H1 (cell line): ENCODE data around the gene RGS3. TPM values are rescaled to one million over a fixed set of nuclear protein-coding genes. Genes with fewer than 3 reads are reported as not detected.

Source experiments
- CTCF ChIA-PET: fragments of 300-600 bp; sonication (Branson Sonifier 250); formaldehyde crosslinking; loops from one replicate; lab custom pipeline; 2021; ENCODE audit not compliant: partially characterized antibody; lab: Charles Lee
- POLR2A ChIA-PET: fragments of 300-600 bp; sonication (Branson Sonifier 250); formaldehyde crosslinking; loops from one replicate; lab custom pipeline; 2021; ENCODE audit warnings: inconsistent platforms; ENCODE audit not compliant: partially characterized antibody; lab: Charles Lee
- DNase-seq, 2 experiments: peaks; one replicate each; pipeline versions ENCODE4 v3.0.0 to v3.0.0-alpha.2; 2010 to 2022; ENCODE audit warnings: low spot score in 2 of 2, low read depth in 1 of 2, mixed read lengths in 1 of 2
- FAIRE-seq: peaks from 2 replicates; lab custom pipeline; 2011; peaks lifted over from hg19 to GRCh38; lab: Jason Lieb, UNC
- H2AFZ ChIP-seq: 2 replicates; pipeline ENCODE4 v1.8.1; 2012; ENCODE audit warnings: low read length, inconsistent platforms
- H2AK5ac ChIP-seq: 2 replicates; pipeline ENCODE4 v1.6.1; 2013; ENCODE audit warnings: low read depth, low read length
- H2BK120ac ChIP-seq: replicated peaks from 2 replicates; pipeline ENCODE3; 2013; ENCODE audit warnings: low read depth, low read length, inconsistent platforms
- H2BK12ac ChIP-seq: 2 replicates; pipeline ENCODE4 v1.6.1; 2013; ENCODE audit warnings: low read depth, low read length
- H2BK15ac ChIP-seq: 2 replicates; pipeline ENCODE4 v1.6.1; 2013; ENCODE audit warnings: low read length
- H2BK20ac ChIP-seq: 2 replicates; pipeline ENCODE4 v1.6.1; 2013; ENCODE audit warnings: low read length
- H2BK5ac ChIP-seq: 2 replicates; pipeline ENCODE4 v1.6.1; 2013; ENCODE audit warnings: low read depth, low read length
- H3K14ac ChIP-seq: 2 replicates; pipeline ENCODE4 v1.6.1; 2013; ENCODE audit warnings: inconsistent platforms; ENCODE audit not compliant: insufficient read length
- H3K18ac ChIP-seq: 2 replicates; pipeline ENCODE4 v1.6.1; 2013; ENCODE audit warnings: low read length; ENCODE audit errors: extremely low read depth
- H3K23ac ChIP-seq: 2 replicates; pipeline ENCODE4 v1.6.1; 2013; ENCODE audit warnings: inconsistent platforms; ENCODE audit not compliant: insufficient read length
- H3K23me2 ChIP-seq: 2 replicates; pipeline ENCODE4 v1.6.1; 2013; ENCODE audit warnings: low read depth, low read length
- H3K27ac ChIP-seq: 2 replicates; pipeline ENCODE4 v1.6.1; 2011; ENCODE audit warnings: low read depth, low read length, inconsistent platforms
- H3K27me3 ChIP-seq, 4 experiments: replicated peaks in 1 of 4; 1 replicate in 1 of 4; 2 replicates in 3 of 4; pipeline versions ENCODE4 v1.6.1 to v1.8.1; 2011 to 2013; ENCODE audit warnings: low read length in 3 of 4, mild to moderate bottlenecking in 3 of 4, inconsistent platforms in 2 of 4, mixed read lengths in 2 of 4, moderate library complexity in 1 of 4; ENCODE audit not compliant: control insufficient read depth in 3 of 4, insufficient read depth in 3 of 4; ENCODE audit errors: extremely low read depth in 1 of 4
- H3K36me3 ChIP-seq, 4 experiments: 2 replicates each; pipeline versions ENCODE4 v1.6.1 to v1.8.1; 2011 to 2013; ENCODE audit warnings: mild to moderate bottlenecking in 4 of 4, low read length in 3 of 4, moderate library complexity in 2 of 4, control low read depth in 1 of 4, inconsistent platforms in 1 of 4; ENCODE audit not compliant: insufficient read depth in 4 of 4, control insufficient read depth in 2 of 4
- H3K4ac ChIP-seq: replicated peaks from 2 replicates; pipeline ENCODE3; 2013; ENCODE audit warnings: low read length, low read depth, mixed read lengths, inconsistent platforms; ENCODE audit not compliant: insufficient read length
- H3K4me1 ChIP-seq, 4 experiments: replicated peaks in 1 of 4; 1 replicate in 1 of 4; 2 replicates in 3 of 4; pipeline versions ENCODE4 v1.6.1 to v1.8.1; 2011 to 2013; ENCODE audit warnings: low read length in 3 of 4, inconsistent platforms in 2 of 4, mixed read lengths in 1 of 4; ENCODE audit not compliant: insufficient read depth in 4 of 4, control insufficient read depth in 3 of 4
- H3K4me2 ChIP-seq, 2 experiments: 2 replicates each; pipeline versions ENCODE4 v1.6.1 to v1.8.1; 2011 to 2013; ENCODE audit warnings: low read depth in 2 of 2, low read length in 2 of 2, control low read depth in 1 of 2, inconsistent platforms in 1 of 2, mild to moderate bottlenecking in 1 of 2; ENCODE audit not compliant: insufficient read depth in 1 of 2
- H3K4me3 ChIP-seq, 4 experiments: fragments of 200-600, 300-600 bp in 1 of 4; sonication (generic), shearing (Covaris generic), sonication (Bioruptor Twin) in 1 of 4; 2 replicates each; pipeline versions ENCODE4 v1.5.1 to v1.8.1; 2011 to 2016; ENCODE audit warnings: low read length in 4 of 4, low read depth in 3 of 4, control low read depth in 2 of 4, inconsistent platforms in 2 of 4, mild to moderate bottlenecking in 2 of 4, mixed read lengths in 1 of 4, moderate library complexity in 1 of 4; ENCODE audit not compliant: insufficient read depth in 2 of 4; ENCODE audit errors: extremely low read depth in 1 of 4
- H3K56ac ChIP-seq: replicated peaks from 2 replicates; pipeline ENCODE3; 2013; ENCODE audit warnings: low read depth, mild to moderate bottlenecking, mixed read lengths, low read length, inconsistent platforms; ENCODE audit not compliant: insufficient read length
- H3K79me1 ChIP-seq: 2 replicates; pipeline ENCODE4 v1.6.1; 2013; ENCODE audit warnings: low read depth, low read length, control low read depth
- H3K79me2 ChIP-seq, 2 experiments: 2 replicates each; pipeline versions ENCODE4 v1.6.1 to v1.8.1; 2012 to 2013; ENCODE audit warnings: low read length in 2 of 2, mild to moderate bottlenecking in 2 of 2, inconsistent platforms in 1 of 2; ENCODE audit not compliant: insufficient read depth in 2 of 2, control insufficient read depth in 1 of 2
- H3K9ac ChIP-seq, 4 experiments: replicated peaks in 1 of 4; 1 replicate in 1 of 4; 2 replicates in 3 of 4; pipeline versions ENCODE4 v1.6.1 to v1.8.1; 2011 to 2013; ENCODE audit warnings: low read depth in 3 of 4, low read length in 3 of 4, control low read depth in 2 of 4, mild to moderate bottlenecking in 2 of 4, moderate library complexity in 2 of 4, inconsistent platforms in 1 of 4; ENCODE audit errors: extremely low read depth in 1 of 4
- H3K9me3 ChIP-seq, 2 experiments: 2 replicates each; pipeline versions ENCODE4 v1.6.1 to v1.8.1; 2012 to 2013; ENCODE audit warnings: mild to moderate bottlenecking in 2 of 2, moderate library complexity in 2 of 2, control low read depth in 1 of 2, inconsistent platforms in 1 of 2, low read depth in 1 of 2, low read length in 1 of 2, mixed read lengths in 1 of 2; ENCODE audit not compliant: insufficient read depth in 2 of 2
- H4K20me1 ChIP-seq, 2 experiments: replicated peaks in 1 of 2; 2 replicates each; pipeline versions ENCODE3 to v1.8.1; 2011 to 2013; ENCODE audit warnings: inconsistent platforms in 2 of 2, low read length in 2 of 2, mild to moderate bottlenecking in 1 of 2; ENCODE audit not compliant: insufficient read depth in 2 of 2, control insufficient read depth in 1 of 2
- H4K5ac ChIP-seq: 2 replicates; pipeline ENCODE4 v1.6.1; 2013; ENCODE audit warnings: low read length, low read depth, mixed read lengths, inconsistent platforms; ENCODE audit not compliant: insufficient read length
- H4K8ac ChIP-seq: 2 replicates; pipeline ENCODE4 v1.8.0; 2013; ENCODE audit warnings: mild to moderate bottlenecking, moderate library complexity, low read length, inconsistent platforms; ENCODE audit not compliant: insufficient read depth; ENCODE audit errors: extremely low read depth
- H4K91ac ChIP-seq: replicated peaks from 2 replicates; pipeline ENCODE3; 2013; ENCODE audit warnings: low read length, mixed read lengths, inconsistent platforms; ENCODE audit not compliant: insufficient read length
- BACH1 ChIP-seq: IDR thresholded peaks from 2 replicates; pipeline ENCODE4 v1.6.1; 2012; ENCODE audit warnings: low read length, improper control_type of control experiment
- CBX5 ChIP-seq: fragments of 300-800, 300-1000 bp; sonication (generic); IDR thresholded peaks from 2 replicates; pipeline ENCODE4 v1.7.1; 2016; ENCODE audit warnings: antibody characterized with exemption, low read length, low read depth
- CHD2 ChIP-seq: IDR thresholded peaks from 2 replicates; pipeline ENCODE4 v1.6.1; 2012; ENCODE audit warnings: low read length, improper control_type of control experiment
- EGR1 ChIP-seq: IDR thresholded peaks from 2 replicates; pipeline ENCODE4 v1.6.1; 2011; ENCODE audit warnings: low read depth, low read length, borderline replicate concordance
- GTF2F1 ChIP-seq: IDR thresholded peaks from 2 replicates; pipeline ENCODE4 v1.6.1; 2012; ENCODE audit warnings: low read depth, low read length, improper control_type of control experiment, borderline replicate concordance
- JUN ChIP-seq: IDR thresholded peaks from 2 replicates; pipeline ENCODE4 v1.6.1; 2011; ENCODE audit warnings: low read depth, mild to moderate bottlenecking, improper control_type of control experiment, low read length
- JUND ChIP-seq: IDR thresholded peaks from 2 replicates; pipeline ENCODE4 v1.6.1; 2011; ENCODE audit warnings: mild to moderate bottlenecking, improper control_type of control experiment, low read length
- KDM1A ChIP-seq: fragments of 200-600, 300-600 bp; sonication (generic); IDR thresholded peaks from 2 replicates; pipeline ENCODE4 v1.7.1; 2016; ENCODE audit warnings: mild to moderate bottlenecking, low read length, borderline replicate concordance
- POLR2A ChIP-seq, 2 experiments: IDR thresholded peaks; 1 replicate in 1 of 2; 2 replicates in 1 of 2; pipeline ENCODE4 v1.6.1; 2011; ENCODE audit warnings: low read depth in 2 of 2, low read length in 2 of 2, mild to moderate bottlenecking in 2 of 2; ENCODE audit errors: control extremely low read depth in 1 of 2
- POLR2AphosphoS5 ChIP-seq: IDR thresholded peaks from 2 replicates; pipeline ENCODE4 v1.6.1; 2011; ENCODE audit warnings: low read depth, low read length
- SIN3A ChIP-seq, 2 experiments: IDR thresholded peaks in 1 of 2; conservative IDR thresholded peaks in 1 of 2; 2 replicates each; pipeline ENCODE4 v1.6.1; 2011 to 2012; ENCODE audit warnings: low read length in 2 of 2, improper control_type of control experiment in 1 of 2, low read depth in 1 of 2, mild to moderate bottlenecking in 1 of 2
- WGBS, 2 experiments: shearing (Covaris generic) in 1 of 2; methylation state at CpG; one replicate each; pipeline versions ENCODE4 v1.1.6 to v1.1.7; 2013 to 2015; ENCODE audit warnings: low lambda C conversion rate in 2 of 2, mixed read lengths in 2 of 2, inconsistent platforms in 1 of 2, low coverage in 1 of 2, missing lambda C conversion rate in 1 of 2; ENCODE audit not compliant: insufficient replicate concordance in 2 of 2, insufficient coverage in 1 of 2, insufficient read length in 1 of 2; ENCODE audit errors: extremely low coverage in 1 of 2, missing lambda C conversion rate in 1 of 2; 5-methylcytosine and 5-hydroxymethylcytosine counted together
- polyA plus RNA-seq, 7 experiments: library from polyadenylated mRNA; depleted of rRNA in 3 of 7; stranded (reverse) in 5 of 7; unstranded in 2 of 7; fragments of >200 nt in 5 of 7; fragments of 200-250 nt in 2 of 7; gene quantifications; 1 replicate in 5 of 7; 2 replicates in 1 of 7; 4 replicates in 1 of 7; pipeline versions ENCODE4 v1.2.1 to v1.2.3, GENCODE V29; 2011 to 2013; ENCODE audit warnings: missing spikeins in 2 of 7, mixed read lengths in 2 of 7
- total RNA-seq: library from RNA; stranded (reverse); fragmentation: NEBNext Ultra II Directional; extraction: Animal tissue kit (Norgen Biotek cat#: 25700); gene quantifications from 2 replicates; pipeline ENCODE4 v1.2.1, GENCODE V29; 2021

The RGS3 gene
- total and polyA plus RNA-seq, 2 of the 8 experiments (the other 6 are each of a cell fraction or from before 2014, with no cell fraction given), result 12.6 to 18.2 TPM

DNA sequence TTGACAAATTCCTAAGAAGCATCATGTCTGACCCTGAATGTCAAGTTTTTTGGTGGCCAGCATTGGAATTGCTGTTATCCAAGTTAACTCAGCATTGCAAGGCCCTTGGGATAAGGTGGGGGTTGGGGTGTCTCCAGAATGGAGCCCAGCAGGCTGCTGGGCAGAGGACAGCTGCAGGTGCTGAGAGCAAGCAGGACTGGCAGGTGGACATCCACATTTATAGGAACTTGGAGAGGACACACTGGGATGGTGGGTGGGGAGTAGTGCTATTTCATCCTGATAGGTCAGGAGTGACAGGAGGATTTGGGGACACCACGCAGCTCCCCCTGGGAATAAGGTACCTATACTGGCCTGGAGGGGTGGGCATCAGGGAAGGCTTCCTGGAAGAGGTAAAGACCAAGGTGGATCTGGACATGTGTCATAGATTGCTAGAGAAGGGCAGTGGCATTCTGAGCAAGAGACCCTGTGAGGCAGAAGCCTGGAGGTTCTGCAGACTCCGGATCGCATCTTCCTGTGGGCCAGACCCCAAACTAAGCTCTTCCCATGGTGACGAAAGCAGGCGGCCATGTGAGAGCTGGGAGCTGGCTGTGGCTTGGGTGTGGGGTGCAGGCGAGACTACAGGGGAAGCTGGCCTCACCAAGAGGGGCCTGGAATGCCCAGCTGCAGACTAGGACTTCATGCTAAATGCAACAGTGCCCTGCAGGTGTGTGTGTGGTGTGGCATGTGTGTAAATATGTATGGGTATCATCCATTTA, 148.1 kb downstream of the RGS3 start:
- Histone ChIP-seq H4K8ac (0 out of 2 replicates have a peak overlapping the region, but pooled peaks have one; percentile 9), H4K20me1 (peaks cover 0 to 3% of the 10 kb centered on the region in 2 experiments), H3K4ac (peak overlapping the region; percentile 54), H3K14ac (no peak overlapping the region), H4K5ac (no peak overlapping the region), H3K23ac (no peak overlapping the region), H3K9me3 (no peaks in the 10 kb centered on the region), H3K4me2 (no peak overlapping the region; a peak in 1 of 4 replicates), H3K27me3 (no peaks in the 10 kb centered on the region), H3K56ac (no peak overlapping the region), H2BK20ac (peak overlapping the region; percentile 11; the same call in 1 of the 2 replicates), H2BK12ac (peak overlapping the region; percentile 27; the same call in 1 of the 2 replicates), H3K9ac (no peak overlapping the region), H4K91ac (peak overlapping the region; percentile 61), H3K18ac (no peak overlapping the region), H2BK120ac (no peak overlapping the region), H3K23me2 (peaks cover 9% of the 10 kb centered on the region), H3K79me1 (no peaks in the 10 kb centered on the region), H2BK5ac (no peak overlapping the region), H3K27ac (no peak overlapping the region), H3K4me1 (peaks cover 10 to 17% (median 12%) of the 10 kb centered on the region in 4 experiments), H3K79me2 (no peaks in the 10 kb centered on the region), H2BK15ac (peak overlapping the region; percentile 46; the same call in 1 of the 2 replicates), H2AK5ac (0 out of 2 replicates have a peak overlapping the region, but pooled peaks have one; percentile 57), H3K4me3 (no peak overlapping the region), H3K36me3 (no peaks in the 10 kb centered on the region), H2AFZ (no peak overlapping the region)
- POLR2A ChIA-PET, result interaction anchor here (1.5 to 4.6 kb wide), 4 partner anchors 9 to 17 kb away, joined by 9 to 40 read pairs (median 12); no protein-coding TSS in a partner anchor
- DNase-seq, result no peak
- CTCF ChIA-PET, result interaction anchor here (0.9 to 7.3 kb wide), 9 partner anchors 10 to 45 kb away, joined by 3 to 71 read pairs (median 7); no protein-coding TSS in a partner anchor
- WGBS, 2 experiments, result 94% methylated on average over 6 of the region's 6 CpGs; no CpG with 5 or more reads in 1 of the 2 experiments
- no peak for FAIRE-seq
- TF ChIP-seq CBX5 (no peak), JUN (no peak), BACH1 (no peak), POLR2A (IDR thresholded peaks at IDR 0.05; ENCODE audit: control extremely low read depth in 1 of 2, low read depth in 2 of 2, low read length in 2 of 2) (no peak), POLR2AphosphoS5 (no peak), CHD2 (no peak), KDM1A (no peak), GTF2F1 (no peak), SIN3A (conservative IDR thresholded peaks at IDR 0.05 in 1 of 2, IDR thresholded peaks at IDR 0.05 in 1 of 2; ENCODE audit: low read depth in 1 of 2, low read length in 2 of 2) (no peak), EGR1 (no peak), JUND (no peak)
